Measurements from ENCODE around the gene FGD6. TPM values are rescaled to one million over a fixed set of nuclear protein-coding genes. Genes with fewer than 3 reads are reported as not detected.
A peak's percentile ranks its signal among the peaks of the same experiment; 100 is the strongest.

Gene FGD6
- polyA plus RNA-seq, 1 experiment = 2.1 TPM

GRCh38 chr12:95173392-95174251 lies 43.6 kb downstream of the FGD6 start:
- Histone ChIP-seq H3K4me3 (ENCODE audit: low read depth, low read length) (no peak overlapping the region), H3K36me3 (ENCODE audit: control insufficient read depth, insufficient read depth, low read length) (no peaks in the 10 kb centered on the region), H3K27me3 (ENCODE audit: control insufficient read depth, insufficient read depth, low read length) (no peaks in the 10 kb centered on the region)
- no peak for TF ChIP-seq CTCF (IDR thresholded peaks at IDR 0.05; ENCODE audit: insufficient read depth, low read depth, low read length)
- CTCF ChIA-PET = interaction anchor here (1.2 to 1.3 kb wide), 2 partner anchors 26 to 27 kb away, joined by 3 to 4 read pairs; no protein-coding TSS in a partner anchor
- POLR2A ChIA-PET = no interaction called here
- peak; percentile 47 for DNase-seq (ENCODE audit: low read depth)

GRCh38 chr12:95169368-95169767 lies 47.9 kb downstream of the FGD6 start:
- Histone ChIP-seq H3K4me3 (ENCODE audit: low read depth, low read length) (no peak overlapping the region), H3K36me3 (ENCODE audit: control insufficient read depth, insufficient read depth, low read length) (no peaks in the 10 kb centered on the region; the same call in 1 of the 2 replicates), H3K27me3 (ENCODE audit: control insufficient read depth, insufficient read depth, low read length) (no peaks in the 10 kb centered on the region)
- ChIA-PET CTCF (no interaction called here), POLR2A (no interaction called here)
- TF ChIP-seq CTCF (IDR thresholded peaks at IDR 0.05; ENCODE audit: insufficient read depth, low read depth, low read length) = no peak
- DNase-seq (ENCODE audit: low read depth) = peak; percentile 22

- DNase-seq (ENCODE audit: low read depth) = no peak
- Histone ChIP-seq H3K27me3 (ENCODE audit: control insufficient read depth, insufficient read depth, low read length) (no peaks in the 10 kb centered on the region), H3K36me3 (ENCODE audit: control insufficient read depth, insufficient read depth, low read length) (no peaks in the 10 kb centered on the region; the same call in 1 of the 2 replicates), H3K4me3 (ENCODE audit: low read depth, low read length) (no peak overlapping the region)
- TF ChIP-seq CTCF (IDR thresholded peaks at IDR 0.05; ENCODE audit: insufficient read depth, low read depth, low read length) = no peak
- ChIA-PET POLR2A (no interaction called here), CTCF (interaction anchor here (0.6 kb wide), 2 partner anchors 51 to 61 kb away, joined by 4 read pairs; no protein-coding TSS in a partner anchor)
Measured at GRCh38 chr12:95168746-95169145, 48.5 kb downstream of the FGD6 start.

- no peak for DNase-seq (ENCODE audit: low read depth)
- Histone ChIP-seq H3K27me3 (ENCODE audit: control insufficient read depth, insufficient read depth, low read length) (no peaks in the 10 kb centered on the region), H3K4me3 (ENCODE audit: low read depth, low read length) (no peak overlapping the region), H3K36me3 (ENCODE audit: control insufficient read depth, insufficient read depth, low read length) (no peaks in the 10 kb centered on the region; the same call in 1 of the 2 replicates)
- ChIA-PET CTCF (interaction anchor here (0.6 to 0.8 kb wide), 3 partner anchors 11 to 57 kb away, joined by 3 read pairs; no protein-coding TSS in a partner anchor), POLR2A (interaction anchor here (0.6 kb wide), 1 partner anchor 153 kb away, joined by 3 read pairs; no protein-coding TSS in a partner anchor)
- no peak for TF ChIP-seq CTCF (IDR thresholded peaks at IDR 0.05; ENCODE audit: insufficient read depth, low read depth, low read length)
Measured at GRCh38 chr12:95164656-95165055, 52.6 kb downstream of the FGD6 start.

GRCh38 chr12:95158919-95159318 lies 58.3 kb downstream of the FGD6 start:
- ChIA-PET CTCF (interaction anchor here (1.0 to 1.1 kb wide), 2 partner anchors 27 kb away, joined by 3 to 4 read pairs; no protein-coding TSS in a partner anchor), POLR2A (no interaction called here)
- H3K4me3 ChIP-seq (ENCODE audit: low read depth, low read length) = no peak overlapping the region
- no peaks in the 10 kb centered on the region for H3K36me3 ChIP-seq (ENCODE audit: control insufficient read depth, insufficient read depth, low read length)
- H3K27me3 ChIP-seq (ENCODE audit: control insufficient read depth, insufficient read depth, low read length) = no peaks in the 10 kb centered on the region
- no peak for TF ChIP-seq CTCF (IDR thresholded peaks at IDR 0.05; ENCODE audit: insufficient read depth, low read depth, low read length)
- no peak for DNase-seq (ENCODE audit: low read depth)
